Stimulated activated CD4-positive, alpha-beta T cell treated with anti-CD3 and anti-CD28 coated beads, Interleukin-15, amount 100 ng/mL, for 1 hour (primary cell): ENCODE data around the gene MYOM1.
"Not testable (repeated sequence)": the region's sequence is repeated elsewhere in the genome, so short reads cannot be mapped to it uniquely, and the experiment has no call there.

ENCODE experiments used
- DNase-seq, 2 donors: peaks; one replicate each; pipeline ENCODE4 v3.0.0-alpha.2; 2020; ENCODE audit warnings: low read depth in 1 of 2, low spot score in 1 of 2

The MYOM1 gene

DNA sequence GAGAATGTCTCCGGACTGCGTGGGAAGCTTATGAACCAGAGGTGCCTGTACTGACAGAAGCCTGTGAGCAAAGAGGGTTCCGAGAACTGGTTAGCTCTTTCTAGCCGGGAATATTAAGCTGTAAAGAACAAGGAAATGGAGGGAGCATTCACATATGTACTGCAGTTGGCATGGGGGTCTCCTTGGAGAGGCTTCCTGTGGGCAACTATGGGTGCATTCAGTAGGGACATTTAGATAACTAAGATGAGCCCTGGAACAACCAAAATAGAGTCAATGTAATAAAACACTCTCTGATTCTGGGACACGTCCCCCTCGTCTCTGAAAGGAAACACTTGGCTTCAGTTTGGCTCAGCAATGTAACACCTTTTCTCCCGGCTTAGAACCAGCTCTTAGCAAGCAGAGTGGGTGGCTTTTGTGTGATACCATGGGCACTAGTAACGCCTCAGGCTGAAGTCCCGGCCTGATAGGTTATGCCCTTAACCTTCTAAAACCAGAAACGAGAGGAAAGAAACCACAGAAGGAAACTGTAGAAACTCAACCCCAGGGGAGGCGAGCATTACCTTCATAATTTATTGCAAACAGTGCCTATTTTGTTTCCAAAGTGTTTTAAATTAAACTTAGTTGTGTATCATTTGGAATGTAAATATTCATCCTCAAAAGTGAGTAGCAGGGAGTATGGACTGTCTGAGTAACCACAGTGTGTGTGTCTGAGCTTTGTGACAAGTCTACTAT is 158.0 kb downstream of the MYOM1 start:
- DNase-seq: no peak

DNA sequence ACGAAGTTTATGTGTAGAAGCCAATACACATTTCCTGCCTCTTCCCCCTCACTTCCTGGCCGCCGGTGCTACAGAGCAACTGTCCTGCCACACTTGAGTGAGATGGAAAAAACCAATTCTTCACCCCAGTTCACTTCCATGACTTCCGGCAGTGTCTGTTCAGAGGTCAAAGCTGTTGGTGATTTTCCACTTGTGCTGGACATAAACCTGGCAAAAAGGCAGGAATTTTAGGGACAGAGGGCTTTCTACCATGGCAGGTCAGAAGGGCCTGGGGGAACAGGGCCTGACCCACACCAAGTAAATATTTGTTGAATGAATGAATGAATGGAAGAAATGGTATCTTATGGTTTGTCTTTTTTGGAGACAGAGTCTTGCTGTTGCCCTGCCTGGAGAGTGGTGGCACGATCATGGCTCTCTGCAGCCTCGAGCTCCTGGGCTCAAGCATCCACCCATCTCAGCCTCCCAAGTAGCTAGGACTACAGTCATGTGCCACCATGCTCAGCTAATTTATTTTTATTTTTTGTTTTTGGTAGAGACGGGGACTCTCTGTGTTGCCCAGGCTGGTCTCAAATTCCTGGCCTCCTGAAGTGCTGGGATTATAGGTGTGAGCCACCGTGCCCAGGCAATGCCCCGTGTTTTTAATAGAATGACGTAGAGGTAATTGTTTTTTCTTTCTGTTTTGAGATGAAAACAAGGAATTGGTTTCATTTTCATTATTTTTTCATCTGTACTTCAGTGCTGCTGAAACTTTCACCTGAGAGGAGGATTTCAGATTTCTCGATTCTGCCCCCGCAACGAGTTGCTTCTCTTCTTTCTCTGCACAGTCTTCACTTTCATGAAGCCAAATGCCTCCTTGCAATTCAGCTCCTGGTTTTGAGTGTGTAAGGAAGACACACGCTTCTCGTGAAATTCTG is 158.8 kb downstream of the MYOM1 start:
- peak in 1 of 2 donors; percentile 15 for DNase-seq

DNA sequence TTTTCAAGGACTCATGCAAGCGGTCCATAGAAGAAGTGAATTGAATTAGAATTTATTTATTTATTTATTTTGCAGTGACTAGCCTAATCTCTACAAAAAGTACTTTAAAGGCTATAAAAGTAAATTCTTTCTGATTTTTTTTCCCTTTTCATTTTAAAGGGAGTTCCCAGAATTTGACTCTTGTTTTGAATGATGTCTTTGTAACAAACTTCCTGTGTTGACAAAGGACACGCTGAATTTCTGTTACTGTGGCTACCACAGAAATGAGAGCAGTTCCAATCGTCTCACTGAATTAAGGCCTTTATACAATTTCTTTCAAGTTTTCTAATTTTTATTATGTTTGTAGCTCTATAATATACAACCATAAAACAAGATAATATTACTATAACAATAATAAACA is 160.5 kb downstream of the MYOM1 start:
- no peak for DNase-seq

DNA sequence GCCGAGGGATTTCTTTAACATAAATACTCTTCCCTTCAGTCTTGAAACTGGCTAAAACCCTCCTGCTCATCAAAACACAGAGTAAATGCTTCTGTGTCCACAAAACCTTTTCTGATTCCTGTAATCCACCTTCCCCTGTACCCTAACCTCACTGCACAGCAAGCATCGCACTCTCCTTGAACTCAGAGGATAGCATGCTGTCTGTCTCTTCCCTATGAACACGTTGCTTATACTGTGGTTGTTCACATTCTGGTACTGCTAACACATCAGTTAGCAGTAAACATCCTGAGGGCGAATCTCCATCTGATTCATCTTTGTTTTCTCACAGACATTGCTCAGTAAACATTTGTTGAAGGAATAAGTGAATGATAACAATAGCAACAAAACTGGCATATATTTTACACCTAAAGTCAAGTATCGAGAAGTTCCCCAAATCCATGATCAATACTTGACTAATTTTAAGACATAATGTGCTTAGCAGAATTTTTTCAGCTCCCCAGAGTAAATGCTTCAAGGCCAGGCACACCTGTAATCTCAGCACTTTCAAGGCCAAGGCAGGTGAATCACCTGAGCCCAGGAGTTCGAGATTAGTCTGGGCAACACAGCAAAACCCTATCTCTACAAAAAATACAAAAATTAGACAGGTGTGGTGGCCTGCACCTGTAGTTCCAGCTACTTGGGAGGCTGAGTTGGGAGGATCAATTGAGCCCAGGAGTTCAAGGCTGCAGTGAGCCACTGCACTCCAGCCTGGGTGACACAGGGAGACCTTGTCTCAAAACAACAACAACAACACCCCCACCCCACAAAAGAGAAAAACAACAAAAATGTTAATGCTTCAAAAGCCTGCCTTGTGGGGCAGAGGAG is 161.2 kb downstream of the MYOM1 start:
- DNase-seq: no peak

DNA sequence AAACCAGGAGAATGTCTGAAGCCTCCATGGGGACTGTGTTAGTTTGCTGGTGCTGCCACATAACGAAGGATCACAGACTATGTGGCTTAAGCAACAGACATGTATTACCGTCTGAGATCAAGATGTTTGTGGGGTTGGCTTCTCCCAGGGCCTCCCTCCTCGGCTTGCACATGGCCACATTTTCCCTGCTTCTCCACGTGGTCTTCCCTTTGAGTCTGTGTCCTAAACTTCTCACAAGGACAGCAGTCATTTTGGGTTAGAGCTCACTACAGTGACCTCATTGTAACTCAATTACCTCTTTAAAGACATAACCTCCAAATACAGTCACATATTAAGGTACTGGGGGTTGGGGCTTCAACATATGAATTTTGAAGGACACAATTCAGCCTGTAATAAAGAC is 162.2 kb downstream of the MYOM1 start:
- no peak for DNase-seq

DNA sequence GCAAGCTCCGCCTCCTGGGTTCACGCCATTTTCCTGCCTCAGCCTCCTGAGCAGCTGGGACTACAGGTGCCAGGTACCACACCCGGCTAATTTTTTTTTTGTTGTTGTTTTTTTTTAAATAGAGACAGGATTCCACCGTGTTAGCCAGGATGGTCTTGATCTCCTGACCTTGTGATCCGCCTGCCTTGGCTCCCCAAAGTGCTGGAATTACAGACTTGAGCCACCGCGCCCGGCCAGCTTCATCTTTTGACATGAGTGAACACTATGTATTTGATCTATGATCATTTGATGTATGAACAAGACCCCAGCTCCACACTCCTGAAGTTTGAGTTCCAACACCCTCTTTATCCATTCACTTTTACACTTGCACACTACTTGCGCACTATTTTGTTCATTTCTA is 163.5 kb downstream of the MYOM1 start:
- no peak for DNase-seq

DNA sequence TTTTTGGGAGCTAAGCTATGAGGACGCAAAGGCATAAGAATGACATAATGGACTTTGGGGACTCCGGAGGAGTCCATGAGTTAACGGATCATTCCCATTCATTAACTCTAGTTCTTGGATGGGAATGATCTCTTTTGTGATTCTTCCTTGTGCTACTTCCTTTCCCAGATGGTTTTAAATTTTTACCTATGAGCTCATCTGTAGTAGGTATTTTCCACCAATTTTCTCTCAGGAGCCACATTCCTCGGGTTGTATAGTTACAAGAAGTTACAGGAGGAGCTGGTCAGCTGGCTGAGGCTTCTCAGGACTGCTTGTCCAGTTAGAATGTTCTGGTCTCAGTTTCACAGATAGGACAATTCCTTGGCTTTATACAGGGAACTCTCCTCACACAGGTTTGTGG is 164.0 kb downstream of the MYOM1 start:
- no peak for DNase-seq

DNA sequence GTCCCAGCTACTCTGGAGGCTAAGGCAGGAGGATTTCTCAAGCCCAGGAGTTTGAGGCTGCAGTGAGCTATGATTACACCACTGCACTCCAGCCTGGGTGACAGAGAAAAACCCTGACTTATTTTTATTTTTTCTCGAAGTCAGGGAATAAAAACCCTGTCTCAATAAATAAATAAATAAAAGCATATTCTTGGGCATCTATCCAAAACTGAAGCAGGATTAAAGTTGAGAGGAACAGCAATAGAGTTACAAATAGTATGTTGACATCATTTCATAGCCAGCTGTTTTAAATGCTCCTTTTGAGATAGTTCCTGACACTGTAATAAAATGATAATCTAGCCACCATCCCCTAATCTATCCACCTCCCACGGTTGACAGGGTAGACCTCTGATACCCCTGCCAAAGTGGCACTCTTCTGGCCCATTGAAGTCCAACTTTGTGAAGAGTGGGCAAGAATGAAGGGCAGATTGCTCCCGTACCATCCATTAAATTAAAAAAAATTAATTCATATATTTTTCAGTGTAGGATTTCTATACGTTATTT is 164.5 kb downstream of the MYOM1 start:
- no peak for DNase-seq

DNA sequence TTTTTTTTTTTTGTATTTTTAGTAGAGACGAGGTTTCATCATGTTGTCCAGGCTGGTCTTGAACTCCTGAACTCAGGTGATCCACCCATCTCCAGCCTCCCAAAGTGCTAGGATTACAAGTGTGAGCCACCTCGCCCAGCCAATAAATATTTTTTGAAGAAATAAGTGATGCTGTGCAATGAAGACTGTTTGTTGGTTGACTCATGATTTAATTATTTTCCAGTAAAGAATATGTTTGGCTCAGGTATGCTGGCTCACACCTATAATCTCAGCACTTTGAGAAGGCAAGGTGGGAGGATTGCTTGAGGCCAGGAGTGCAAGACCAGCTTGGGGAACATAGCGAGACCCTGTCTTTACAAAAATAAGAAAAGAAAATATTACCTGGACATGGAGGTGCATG is 165.0 kb downstream of the MYOM1 start:
- no peak for DNase-seq

DNA sequence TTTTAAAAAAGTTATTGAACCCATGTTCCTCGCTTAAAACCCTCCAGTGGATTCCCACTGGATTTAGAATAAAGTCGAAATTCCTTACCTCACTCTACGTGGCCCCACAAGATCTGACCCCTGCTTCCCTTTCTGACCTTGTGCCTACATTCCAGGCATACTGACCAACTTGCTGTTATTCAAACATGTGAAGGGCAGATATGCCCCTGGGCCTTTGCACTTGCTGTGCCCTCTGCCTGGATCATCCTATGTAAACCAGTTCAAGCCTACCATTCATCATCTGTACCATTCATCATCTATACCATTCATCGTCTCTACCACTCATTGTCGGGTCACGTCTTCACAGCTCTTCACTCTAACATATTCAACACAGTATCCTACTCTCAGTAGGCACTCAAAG is 165.6 kb downstream of the MYOM1 start:
- DNase-seq: no peak

DNA sequence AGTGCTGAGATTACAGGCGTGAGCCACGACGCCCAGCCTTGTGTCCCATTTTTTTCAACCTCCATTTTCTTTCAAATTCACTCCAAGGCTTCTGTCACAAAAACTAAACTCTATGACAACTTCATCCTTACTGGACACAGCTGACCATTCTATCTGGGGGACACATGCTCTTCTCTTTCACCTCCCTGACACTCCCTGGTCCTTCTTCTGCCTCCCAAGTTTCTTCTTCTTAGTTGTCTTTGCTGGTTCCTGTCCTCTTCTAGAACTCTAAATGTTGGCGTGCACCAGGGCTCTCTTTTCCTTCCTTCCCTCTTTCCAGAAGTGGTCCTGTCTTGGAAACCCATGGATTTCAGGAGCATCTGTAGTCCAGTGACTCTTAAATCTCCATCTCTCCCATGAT is 166.7 kb downstream of the MYOM1 start:
- no peak for DNase-seq

DNA sequence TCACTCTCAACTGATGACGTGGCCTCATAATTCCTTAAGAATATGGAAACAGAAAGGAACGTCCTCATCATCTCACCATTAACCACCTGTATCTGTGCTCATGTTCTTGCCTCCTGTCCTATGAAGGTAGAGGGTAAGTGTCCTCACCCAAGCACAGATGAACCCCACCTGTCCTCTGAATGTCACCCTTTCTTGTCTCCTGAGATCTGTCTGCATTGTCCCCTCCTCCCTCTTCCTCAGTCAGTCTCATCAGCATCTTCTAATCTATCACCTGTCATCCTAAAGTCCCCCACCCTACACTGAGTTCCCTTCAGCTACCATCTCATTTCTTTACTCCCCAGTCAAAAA is 167.4 kb downstream of the MYOM1 start:
- DNase-seq: no peak

DNA sequence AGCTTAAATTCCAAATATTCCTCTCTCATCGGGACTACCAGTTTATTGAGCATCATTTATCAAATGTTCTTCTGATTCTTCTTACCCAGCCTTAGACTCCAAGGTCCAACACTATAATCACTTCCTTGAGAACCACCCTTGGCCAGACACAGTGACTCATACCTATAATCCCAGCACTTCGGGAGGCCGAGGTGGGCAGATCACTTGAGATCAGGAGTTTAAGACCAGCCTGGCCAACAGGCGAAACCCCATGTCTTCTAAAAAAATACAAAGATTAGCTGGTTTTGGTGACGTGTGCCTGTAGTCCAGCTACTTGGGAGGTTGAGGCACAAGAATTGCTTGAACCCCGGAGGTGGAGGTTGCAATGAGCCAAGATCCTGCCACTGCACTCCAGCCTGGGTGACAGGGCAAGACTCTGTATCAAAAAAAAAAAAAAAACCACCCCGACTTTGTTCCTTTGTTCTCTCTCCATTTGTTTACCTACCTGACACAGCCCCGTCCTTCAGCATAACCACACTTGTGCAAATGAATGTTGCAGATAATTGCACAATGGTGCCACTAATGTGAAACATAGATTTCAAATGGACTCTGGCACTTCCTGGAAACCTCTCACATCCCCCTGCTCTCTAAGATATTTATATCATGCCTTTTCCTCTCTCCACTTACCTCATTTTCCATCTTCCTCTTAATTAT is 167.9 kb downstream of the MYOM1 start:
- no peak for DNase-seq

DNA sequence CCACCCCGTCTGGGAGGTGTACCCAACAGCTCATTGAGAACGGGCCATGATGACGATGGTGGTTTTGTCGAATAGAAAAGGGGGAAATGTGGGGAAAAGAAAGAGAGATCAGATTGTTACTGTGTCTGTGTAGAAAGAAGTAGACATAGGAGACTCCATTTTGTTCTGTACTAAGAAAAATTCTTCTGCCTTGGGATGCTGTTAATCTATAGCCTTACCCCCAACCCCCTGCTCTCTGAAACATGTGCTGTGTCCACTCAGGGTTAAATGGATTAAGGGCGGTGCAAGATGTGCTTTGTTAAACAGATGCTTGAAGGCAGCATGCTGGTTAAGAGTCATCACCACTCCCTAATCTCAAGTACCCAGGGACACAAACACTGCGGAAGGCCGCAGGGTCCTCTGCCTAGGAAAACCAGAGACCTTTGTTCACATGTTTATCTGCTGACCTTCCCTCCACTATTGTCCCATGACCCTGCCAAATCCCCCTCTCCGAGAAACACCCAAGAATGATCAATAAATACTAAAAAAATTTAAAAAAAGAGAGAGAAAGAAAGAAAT is 169.8 kb downstream of the MYOM1 start:
- DNase-seq: not testable (repeated sequence)

DNA sequence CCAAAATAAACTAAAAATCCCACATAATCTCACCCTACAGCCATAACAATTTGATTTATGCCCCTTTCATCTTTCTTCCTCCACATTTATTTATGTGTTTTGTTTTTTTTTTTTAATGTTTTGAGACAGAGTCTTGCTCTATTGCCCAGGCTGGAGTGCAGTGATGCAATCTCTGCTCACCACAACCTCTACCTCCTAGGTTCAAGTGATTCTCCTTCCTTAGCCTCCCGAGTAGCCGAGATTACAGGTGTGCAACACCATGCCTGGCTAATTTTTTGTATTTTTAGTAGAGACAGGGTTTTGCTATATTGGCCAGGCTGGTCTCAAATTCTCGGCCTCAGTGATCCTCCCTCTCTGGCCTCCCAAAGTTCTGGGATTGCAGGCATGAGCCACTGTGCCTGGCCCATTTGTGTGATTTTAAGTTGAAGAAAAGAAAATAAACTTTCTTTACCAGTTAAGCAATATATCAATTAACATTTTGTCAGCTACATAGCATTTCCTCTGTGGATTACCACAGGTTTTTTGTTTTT is 170.9 kb downstream of the MYOM1 start:
- no peak for DNase-seq

DNA sequence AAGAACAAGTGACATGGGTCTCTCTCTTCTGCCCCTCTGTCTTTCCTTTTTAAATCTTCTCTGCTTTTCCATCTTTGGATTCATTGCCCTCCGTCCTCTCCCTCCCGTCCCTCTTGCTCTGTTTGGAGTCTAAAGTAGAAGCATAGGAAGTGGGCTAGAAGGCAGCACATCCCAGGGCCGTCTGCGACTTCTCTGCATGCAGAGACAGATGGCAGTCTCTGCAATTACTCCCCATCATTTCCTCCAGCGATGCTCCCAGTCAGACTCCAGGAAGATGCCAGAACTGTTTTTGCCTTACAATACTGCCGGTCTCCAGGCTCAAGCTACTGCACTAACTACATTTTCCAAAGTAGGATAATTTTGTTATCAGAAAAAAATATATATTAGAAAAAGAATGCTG is 171.6 kb downstream of the MYOM1 start:
- DNase-seq: no peak

DNA sequence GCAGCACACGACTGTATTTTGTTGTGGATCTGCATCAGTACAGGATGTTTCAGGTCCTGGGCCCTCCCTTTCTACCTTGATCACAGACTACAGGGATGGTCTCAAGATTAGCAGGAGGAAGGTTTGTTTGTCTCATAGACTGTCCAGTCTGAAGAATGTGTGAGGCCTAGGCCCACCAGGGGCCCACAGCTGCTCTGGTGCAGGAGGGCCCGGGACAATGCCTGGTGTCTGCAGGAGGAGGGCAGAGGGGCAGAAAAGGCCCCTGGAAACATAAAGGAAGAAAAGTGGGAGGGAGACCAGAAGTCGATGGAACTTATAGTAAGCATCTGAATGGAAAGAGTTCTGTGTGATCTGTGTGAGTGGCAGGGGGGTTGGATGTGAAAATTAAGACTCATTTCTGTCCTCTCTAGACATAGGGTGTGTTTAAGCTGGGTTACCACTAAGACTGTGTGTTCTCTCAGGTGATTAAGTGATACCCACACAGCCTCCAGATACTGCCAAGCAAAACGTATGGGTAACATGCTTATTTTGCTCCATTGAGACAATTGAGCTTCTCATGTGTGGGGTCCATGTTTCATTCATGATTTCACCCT is 173.5 kb downstream of the MYOM1 start:
- no peak for DNase-seq

DNA sequence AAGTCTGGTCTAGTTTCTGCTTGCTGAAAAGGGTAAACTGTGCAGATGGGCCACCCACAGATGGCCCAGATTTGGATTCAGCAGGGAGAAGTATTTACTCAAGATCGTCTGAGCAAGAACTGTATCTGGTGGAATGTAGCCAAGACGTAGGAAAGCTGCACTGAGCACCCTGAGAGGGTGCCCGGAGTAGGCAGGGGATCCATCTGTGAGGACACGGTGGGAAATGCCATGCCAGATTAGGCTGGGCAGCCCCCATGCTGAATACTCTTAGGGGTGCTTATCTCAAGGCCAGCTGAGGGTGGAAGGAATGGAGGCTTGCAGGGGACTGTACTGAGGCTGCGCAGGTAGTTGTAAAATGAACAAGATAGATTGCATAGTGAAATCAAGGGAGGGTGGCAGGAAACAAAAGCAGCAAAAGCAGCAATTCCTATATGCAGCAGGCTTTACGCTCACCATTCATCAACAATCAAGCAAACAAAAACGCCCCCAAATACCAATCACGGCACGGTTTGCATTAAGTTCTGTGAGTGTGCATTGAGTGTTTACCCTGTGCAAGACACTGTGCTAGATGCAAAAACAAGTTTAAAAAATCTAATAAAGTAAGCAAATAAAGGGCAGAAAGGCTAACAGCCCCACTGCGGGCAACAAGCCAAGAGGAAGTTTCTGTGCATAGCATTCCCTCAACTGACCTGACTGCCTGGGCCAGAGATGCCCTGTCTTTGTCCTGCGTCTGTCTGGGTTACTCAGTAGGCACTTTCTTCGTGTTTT is 174.7 kb downstream of the MYOM1 start:
- DNase-seq: no peak

DNA sequence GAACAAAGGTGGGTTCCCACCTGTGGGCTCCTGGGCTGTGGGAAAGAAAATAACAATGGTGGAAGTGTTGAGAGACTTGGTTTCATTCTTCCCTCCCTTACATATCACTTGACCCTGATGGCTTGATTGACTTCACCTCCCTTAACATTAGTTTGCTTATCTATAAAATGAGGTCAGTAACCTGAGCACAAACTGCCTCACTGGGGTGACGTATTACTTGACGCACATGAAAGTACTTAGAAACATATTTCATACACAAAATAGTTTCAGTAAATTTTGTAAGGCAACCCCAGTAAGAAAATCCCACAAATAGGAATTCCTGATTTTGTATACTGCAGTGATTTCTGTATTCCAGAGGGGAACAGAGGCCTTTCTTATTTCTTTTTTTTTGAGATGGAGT is 177.4 kb downstream of the MYOM1 start:
- no peak for DNase-seq
